Heart left ventricle (tissue), 16 donors: ENCODE measurements around the gene FHOD1. TPM values are rescaled to one million over a fixed set of nuclear protein-coding genes. Genes with fewer than 3 reads are reported as not detected.

Experiments used
- ATAC-seq, 4 donors: fragments of 200-7000 bp; cut with Tn5 transposase; one replicate each; pipeline ENCODE4 v1.9.1; 2020 to 2022; ENCODE audit warnings: moderate library complexity in 4 of 4, mild to moderate bottlenecking in 3 of 4, moderate number of reproducible peaks in 1 of 4
- DNase-seq, 5 donors: peaks; one replicate each; pipeline ENCODE4 v3.0.0-alpha.2; 2020
- H3K27ac ChIP-seq, 12 donors: fragments of 200-600 bp; sonication (generic) in 4 of 12; one replicate each; pipeline versions ENCODE4 v1.5.0 to v1.8.0; 2016 to 2022; ENCODE audit warnings: mild to moderate bottlenecking in 2 of 12
- H3K27me3 ChIP-seq, 9 donors: fragments of 200-600 bp; sonication (generic) in 2 of 9; one replicate each; pipeline versions ENCODE4 v1.5.1 to v1.8.0; 2016 to 2022; ENCODE audit warnings: mild to moderate bottlenecking in 3 of 9
- H3K36me3 ChIP-seq, 9 donors: fragments of 200-600 bp; sonication (generic) in 2 of 9; one replicate each; pipeline versions ENCODE4 v1.5.0 to v1.8.0; 2018 to 2022; ENCODE audit warnings: mild to moderate bottlenecking in 2 of 9
- H3K4me1 ChIP-seq, 12 donors: fragments of 200-600 bp; sonication (generic) in 4 of 12; one replicate each; pipeline versions ENCODE4 v1.5.0 to v1.8.0; 2016 to 2022; ENCODE audit warnings: mild to moderate bottlenecking in 3 of 12
- H3K4me3 ChIP-seq, 12 donors: fragments of 200-600 bp; sonication (generic) in 4 of 12; one replicate each; pipeline versions ENCODE4 v1.5.0 to v1.8.0; 2017 to 2022; ENCODE audit warnings: mild to moderate bottlenecking in 9 of 12, moderate library complexity in 4 of 12
- H3K9me3 ChIP-seq, 12 donors: fragments of 200-600 bp; sonication (generic) in 4 of 12; one replicate each; pipeline versions ENCODE4 v1.5.0 to v1.8.0; 2016 to 2022; ENCODE audit warnings: mild to moderate bottlenecking in 1 of 12
- POLR2A ChIP-seq, 2 donors: fragments of 450-650 bp; IDR thresholded peaks; one replicate each; pipeline ENCODE4 v1.6.1; 2017; ENCODE audit warnings: antibody characterized with exemption in 2 of 2, mild to moderate bottlenecking in 2 of 2, moderate library complexity in 2 of 2
- WGBS, 4 donors: extraction: QIAGEN DNeasy Blood & Tissue Kit in 2 of 4; methylation state at CpG; one replicate each; pipeline versions ENCODE4 v1.1.5 to v1.1.7; 2013 to 2018; 5-methylcytosine and 5-hydroxymethylcytosine counted together
- intact Hi-C, 10 donors: fragments of 100-400 bp; cut with DNase I; formaldehyde crosslinking; loops; one replicate each; pipeline versions ENCODE4 v1.11.1 to v1.14.2; 2022
- polyA plus RNA-seq, 2 donors: library from polyadenylated mRNA; stranded (reverse); fragments of 200-250 nt; gene quantifications; one replicate each; pipeline ENCODE4 v1.2.3, GENCODE V29; 2013
- total RNA-seq, 9 donors: library from RNA; depleted of rRNA in 2 of 9; stranded (reverse); fragments of >200 nt in 2 of 9; fragmentation: NEBNext Ultra II Directional in 3 of 9; extraction: Animal tissue kit (Norgen Biotek cat#: 25700) in 3 of 9; gene quantifications; one replicate each; pipeline versions ENCODE4 v1.1.0 to v1.2.4, GENCODE V29; 2016 to 2023
- TF ChIP-seq, protein P1 (sequence below), 12 donors: fragments of 200-600 bp; sonication (generic) in 4 of 12; IDR thresholded peaks; one replicate each; pipeline versions ENCODE4 v1.5.0 to v1.8.0; 2018 to 2022; ENCODE audit warnings: antibody characterized with exemption in 12 of 12, mild to moderate bottlenecking in 5 of 12
- donor health status: ischemic (EF 13 %, LVEDD 7.1; RV severe dilation, severe dysfunction).
- donor health status: healthy with polysubstance abuse.
- donor health status: DM: no; HTN: yes; CAD: no.
- donor health status: DM: no; HTN: no; CAD: no.
- donor health status: ischemic (EF 25% LVEDD 6.9; RV normal size, moderate dysfunction).
- donor health status: ischemic (EF 25% LVEDD 5.7; RV mildly dilated, moderate dysfunction).
- donor health status: healthy.
- donor health status: DM: yes; HTN: yes; CAD: no.
- donor health status: ischemic (EF 35%, LVEDD 5.7; RV mildly dilated, moderate dysfunction).
- donor health status: nonischemic (EF 11% LVEDD 7.7; RV severe dilation, severe dysfunction).
- donor health status: DM: yes; HTN: yes; CAD: no.
- donor health status: PGD.
- donor health status: ischemic (EF 29% LVEDD 5.4; RV normal size, mild dysfunction).
- donor health status: nonischemic (EF 23%, LVEDD 6.1; RV moderate dilation, normal function).

The FHOD1 gene
- total and polyA plus RNA-seq, 11 donors: 9.6 to 30.3 (median 18.0) TPM

DNA sequence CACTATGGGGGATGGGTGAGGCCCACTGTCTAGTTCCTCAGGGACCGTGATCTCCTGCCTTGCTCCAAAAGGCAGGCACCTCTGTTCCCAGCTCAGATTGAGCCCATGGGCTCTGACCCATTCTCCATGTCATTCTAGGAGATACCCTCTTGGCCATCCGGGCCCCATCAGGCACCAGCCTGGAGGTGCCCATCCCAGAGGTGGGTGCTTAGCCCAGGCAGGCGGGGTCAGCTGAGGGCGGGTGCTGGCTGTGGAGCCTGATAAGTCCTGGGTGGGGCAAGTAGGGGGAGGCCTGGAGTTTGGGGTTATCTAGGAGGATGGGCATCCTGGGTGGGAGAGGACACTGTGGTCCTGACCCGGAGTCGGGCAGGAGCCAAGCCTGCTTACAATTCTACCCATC, 53.0 kb downstream of the FHOD1 start:
- intact Hi-C loops: loop anchor here in 5 of 10 donors (5.0 kb wide), 2 partner anchors 33 to 53 kb away; partner anchors contain the start of genes TMEM208 (in 4 of the 5), FHOD1 (in 1 of the 5) and SLC9A5 (in 1 of the 5)
- peaks cover 0 to 60% (median 49%) of the 10 kb centered on the region in 9 donors for H3K36me3 ChIP-seq
- WGBS, 4 donors: 72 to 94% (median 90%) methylated on average over 2 to 6 of the region's 6 CpGs

DNA sequence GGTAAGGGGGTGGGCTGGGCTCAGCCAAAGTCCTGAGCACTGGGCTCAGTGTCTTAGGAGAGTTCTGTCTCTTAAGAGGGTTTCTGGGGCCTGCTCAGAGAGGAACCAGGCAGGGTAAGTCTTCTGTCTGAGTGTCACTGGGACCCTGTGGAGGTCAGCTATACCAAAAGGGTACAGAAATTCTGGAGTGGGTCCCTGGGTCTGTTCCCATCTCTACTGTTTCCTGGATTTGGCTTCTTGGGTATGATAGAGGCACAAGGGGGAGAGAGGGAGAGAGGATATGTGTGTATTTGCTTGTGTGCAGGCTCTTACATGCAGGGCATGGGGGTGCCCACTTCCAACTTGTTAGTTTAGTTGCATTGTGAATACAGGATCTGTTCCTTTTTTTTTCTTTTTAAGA, 53.7 kb downstream of the FHOD1 start:
- Histone ChIP-seq H3K27ac (peak overlapping the region in 1 of 12 donors; percentile 89), H3K9me3 (no peaks in the 10 kb centered on the region), H3K4me1 (peaks cover 2 to 50% (median 36%) of the 10 kb centered on the region in 12 donors), H3K4me3 (peak overlapping the region in 8 of 12 donors; percentile 74 to 100 (median 94)), H3K36me3 (peaks cover 0 to 56% (median 48%) of the 10 kb centered on the region in 9 donors), H3K27me3 (no peaks in the 10 kb centered on the region)
- TF ChIP-seq, protein P1, sequence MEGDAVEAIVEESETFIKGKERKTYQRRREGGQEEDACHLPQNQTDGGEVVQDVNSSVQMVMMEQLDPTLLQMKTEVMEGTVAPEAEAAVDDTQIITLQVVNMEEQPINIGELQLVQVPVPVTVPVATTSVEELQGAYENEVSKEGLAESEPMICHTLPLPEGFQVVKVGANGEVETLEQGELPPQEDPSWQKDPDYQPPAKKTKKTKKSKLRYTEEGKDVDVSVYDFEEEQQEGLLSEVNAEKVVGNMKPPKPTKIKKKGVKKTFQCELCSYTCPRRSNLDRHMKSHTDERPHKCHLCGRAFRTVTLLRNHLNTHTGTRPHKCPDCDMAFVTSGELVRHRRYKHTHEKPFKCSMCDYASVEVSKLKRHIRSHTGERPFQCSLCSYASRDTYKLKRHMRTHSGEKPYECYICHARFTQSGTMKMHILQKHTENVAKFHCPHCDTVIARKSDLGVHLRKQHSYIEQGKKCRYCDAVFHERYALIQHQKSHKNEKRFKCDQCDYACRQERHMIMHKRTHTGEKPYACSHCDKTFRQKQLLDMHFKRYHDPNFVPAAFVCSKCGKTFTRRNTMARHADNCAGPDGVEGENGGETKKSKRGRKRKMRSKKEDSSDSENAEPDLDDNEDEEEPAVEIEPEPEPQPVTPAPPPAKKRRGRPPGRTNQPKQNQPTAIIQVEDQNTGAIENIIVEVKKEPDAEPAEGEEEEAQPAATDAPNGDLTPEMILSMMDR (IDR thresholded peaks at IDR 0.05): no peak
- no peak for TF ChIP-seq POLR2A (IDR thresholded peaks at IDR 0.05)
- intact Hi-C loops: loop anchor here in 5 of 10 donors (5.0 kb wide), 2 partner anchors 34 to 54 kb away; partner anchors contain the start of genes TMEM208 (in 4 of the 5), FHOD1 (in 1 of the 5) and SLC9A5 (in 1 of the 5)
- ATAC-seq: no peak
- no peak for DNase-seq

More for the DNA sequence above, 53.0 kb downstream of the FHOD1 start:
- Histone ChIP-seq H3K4me1 (peaks cover 2 to 57% (median 38%) of the 10 kb centered on the region in 12 donors), H3K4me3 (no peak overlapping the region), H3K9me3 (no peaks in the 10 kb centered on the region), H3K27me3 (no peaks in the 10 kb centered on the region), H3K27ac (no peak overlapping the region)
- peak in 1 of 5 donors; percentile 26 for DNase-seq
- no peak for TF ChIP-seq POLR2A (IDR thresholded peaks at IDR 0.05)
- TF ChIP-seq, protein P1 (IDR thresholded peaks at IDR 0.05): no peak
- no peak for ATAC-seq

DNA sequence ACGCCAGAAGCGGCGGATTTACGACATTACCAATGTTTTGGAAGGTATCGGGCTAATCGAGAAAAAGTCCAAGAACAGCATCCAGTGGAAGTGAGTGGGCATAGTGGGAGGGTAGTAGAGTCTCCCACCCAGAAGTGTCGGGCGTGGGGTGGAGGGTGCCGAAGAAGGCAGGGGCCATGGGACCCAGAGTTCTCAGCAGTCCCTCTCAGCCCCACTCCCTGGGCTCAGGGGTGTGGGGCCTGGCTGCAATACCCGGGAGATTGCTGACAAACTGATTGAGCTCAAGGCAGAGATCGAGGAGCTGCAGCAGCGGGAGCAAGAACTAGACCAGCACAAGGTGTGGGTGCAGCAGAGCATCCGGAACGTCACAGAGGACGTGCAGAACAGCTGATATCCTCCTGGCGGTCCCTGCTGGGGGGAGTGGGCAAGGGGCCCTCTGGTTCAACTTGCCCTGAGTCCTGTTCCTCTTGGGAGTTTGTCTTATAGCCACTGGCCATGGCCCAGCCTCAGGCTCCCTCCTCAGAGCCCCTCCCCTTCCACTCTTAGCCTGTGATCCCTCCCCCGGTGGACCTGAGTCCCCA, 54.4 kb downstream of the FHOD1 start:
- no peak for ATAC-seq
- intact Hi-C loops: loop anchor here in 5 of 10 donors (5.0 kb wide), 2 partner anchors 34 to 54 kb away; partner anchors contain the start of genes TMEM208 (in 4 of the 5), FHOD1 (in 1 of the 5) and SLC9A5 (in 1 of the 5)
- peak overlapping the region in 11 of 12 donors; percentile 80 to 93 (median 88) for H3K27ac ChIP-seq
- H3K27me3 ChIP-seq: no peaks in the 10 kb centered on the region
- peak overlapping the region; percentile 74 to 100 (median 94) for H3K4me3 ChIP-seq
- no peak for TF ChIP-seq POLR2A (IDR thresholded peaks at IDR 0.05)
- TF ChIP-seq, protein P1 (IDR thresholded peaks at IDR 0.05): no peak
- H3K9me3 ChIP-seq: no peaks in the 10 kb centered on the region
- peaks cover 0 to 49% (median 41%) of the 10 kb centered on the region in 9 donors for H3K36me3 ChIP-seq
- 23 to 30% (median 28%) methylated on average over 15 to 17 of the region's 17 CpGs for WGBS, 4 donors
- no peak for DNase-seq
- H3K4me1 ChIP-seq: peaks cover 2 to 43% (median 30%) of the 10 kb centered on the region in 12 donors

DNA sequence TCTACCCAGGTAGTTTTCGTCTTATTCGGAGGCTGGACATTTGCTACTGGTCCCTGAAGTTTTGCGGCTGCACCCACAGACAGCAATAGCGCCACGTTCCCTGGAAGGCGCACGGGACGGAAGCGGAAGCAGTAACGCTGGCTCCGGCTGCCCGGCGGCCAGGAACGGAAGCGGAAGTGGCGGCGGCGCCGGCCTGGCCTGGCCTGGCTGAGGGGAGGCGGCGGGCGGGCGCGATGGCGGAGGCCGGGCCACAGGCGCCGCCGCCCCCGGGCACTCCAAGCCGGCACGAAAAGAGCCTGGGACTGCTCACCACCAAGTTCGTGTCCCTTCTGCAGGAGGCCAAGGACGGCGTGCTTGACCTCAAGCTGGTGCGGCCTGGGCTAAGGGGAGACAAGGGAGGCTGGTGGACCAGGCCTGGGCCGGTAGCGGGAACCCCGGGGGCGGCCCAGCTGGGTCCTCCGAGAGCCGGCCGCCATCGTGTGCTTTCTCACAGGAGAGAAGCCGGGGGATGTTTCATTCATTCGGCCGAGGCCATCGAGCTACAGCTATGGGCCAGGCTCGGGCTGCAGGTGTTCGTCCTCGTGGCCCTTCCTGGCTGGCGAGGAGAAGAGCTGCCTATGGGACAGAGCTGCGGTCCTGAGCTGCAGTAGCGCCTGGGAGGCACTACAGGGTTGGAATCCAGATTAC, 55.1 kb downstream of the FHOD1 start, which contains the start of gene E2F4:
E2F4 (plus strand) TSS at position 161 of the 687 bp plus-strand sequence; CDS start at position 234, 73 bp downstream.
- intact Hi-C loops: loop anchor here in 5 of 10 donors (5.0 kb wide), 2 partner anchors 35 to 55 kb away; partner anchors contain the start of genes TMEM208 (in 4 of the 5), FHOD1 (in 1 of the 5) and SLC9A5 (in 1 of the 5)
- Histone ChIP-seq H3K9me3 (no peaks in the 10 kb centered on the region), H3K27ac (peak within 1 kb of the TSS; percentile 65 to 93 (median 88)), H3K27me3 (no peaks in the 10 kb centered on the region), H3K4me1 (peaks cover 2 to 40% (median 29%) of the 10 kb centered on the region in 12 donors), H3K36me3 (peaks cover 0 to 42% (median 34%) of the 10 kb centered on the region in 9 donors), H3K4me3 (peak within 1 kb of the TSS; percentile 74 to 100 (median 94))
- DNase-seq (peak; percentile 93 to 95 (median 93)), ATAC-seq (peak; percentile 88 to 96 (median 92))
- 0 to 1% (median 0%) methylated on average over 22 to 54 of the region's 54 CpGs for WGBS, 4 donors
- TF ChIP-seq POLR2A (IDR thresholded peaks at IDR 0.05): peak in 1 of 2 donors; percentile 88
- TF ChIP-seq, protein P1 (IDR thresholded peaks at IDR 0.05): peak in 1 of 12 donors; percentile 6
